HEK293 (cell line): ENCODE data around the gene BAG2.

ENCODE experiments used
- CTCF ChIA-PET: fragments of 350-600 bp; formaldehyde crosslinking; extraction: SDS; loops from one replicate; lab custom pipeline; 2021; ENCODE audit warnings: antibody characterized with exemption; lab: Yijun Ruan, JAX
- POLR2A ChIA-PET: fragments of 300-600 bp; formaldehyde crosslinking; extraction: SDS; loops from one replicate; lab custom pipeline; 2020; ENCODE audit warnings: antibody characterized with exemption, inconsistent platforms; lab: Yijun Ruan, JAX
- H3K27ac ChIP-seq: fragments of 200-500 bp; sonication (Bioruptor generic); 2 replicates; pipeline ENCODE4 v1.5.1; 2014; ENCODE audit warnings: low read depth, low read length, control low read depth, inconsistent platforms; ENCODE audit errors: extremely low read depth
- H3K36me3 ChIP-seq, 2 experiments: fragments of 200-500 bp in 1 of 2; sonication (Bioruptor generic) in 1 of 2; 1 replicate in 1 of 2; 2 replicates in 1 of 2; pipeline ENCODE4 v1.5.1; 2014 to 2017; ENCODE audit warnings: inconsistent platforms in 2 of 2, low read length in 2 of 2; ENCODE audit not compliant: control insufficient read depth in 2 of 2, insufficient read depth in 1 of 2
- H3K4me1 ChIP-seq: fragments of 200-500 bp; sonication (Bioruptor generic); 2 replicates; pipeline ENCODE4 v1.5.1; 2014; ENCODE audit warnings: mild to moderate bottlenecking, low read length, inconsistent platforms; ENCODE audit not compliant: control insufficient read depth, insufficient read depth
- H3K4me3 ChIP-seq: 2 replicates; pipeline ENCODE4 v1.5.1; 2011; ENCODE audit warnings: low read depth, mild to moderate bottlenecking, control low read depth, low read length, moderate library complexity
- H3K9me3 ChIP-seq: fragments of 200-500 bp; sonication (Bioruptor generic); 2 replicates; pipeline ENCODE4 v1.5.1; 2014; ENCODE audit warnings: low read depth, low read length, inconsistent platforms; ENCODE audit not compliant: control insufficient read depth, insufficient read depth
- HIC1 ChIP-seq: fragments of 450-650 bp; formaldehyde crosslinking; IDR thresholded peaks from 2 replicates; pipeline ENCODE4 v1.5.1; 2016; ENCODE audit warnings: missing biosample characterization, missing genetic modification characterization
- HOXC10 ChIP-seq: sonication (generic); formaldehyde crosslinking; IDR thresholded peaks from 2 replicates; pipeline ENCODE4 v1.8.1; 2023; ENCODE audit warnings: mild to moderate bottlenecking, missing genetic modification reagents
- MYNN ChIP-seq: fragments of 450-650 bp; formaldehyde crosslinking; IDR thresholded peaks from 2 replicates; pipeline ENCODE4 v1.5.1; 2016; ENCODE audit warnings: missing biosample characterization, missing genetic modification characterization, borderline replicate concordance
- PRDM6 ChIP-seq: fragments of 450-650 bp; formaldehyde crosslinking; IDR thresholded peaks from 2 replicates; pipeline ENCODE4 v1.5.1; 2017; ENCODE audit warnings: missing biosample characterization, missing genetic modification characterization
- SP3 ChIP-seq: fragments of 450-650 bp; formaldehyde crosslinking; IDR thresholded peaks from 2 replicates; pipeline ENCODE4 v1.5.1; 2016; ENCODE audit warnings: missing biosample characterization, missing genetic modification characterization
- ZBTB6 ChIP-seq: fragments of 450-650 bp; formaldehyde crosslinking; IDR thresholded peaks from 2 replicates; pipeline ENCODE4 v1.5.1; 2017; ENCODE audit warnings: missing biosample characterization, missing genetic modification characterization
- ZNF18 ChIP-seq: fragments of 450-650 bp; formaldehyde crosslinking; IDR thresholded peaks from 2 replicates; pipeline ENCODE4 v1.5.1; 2016; ENCODE audit warnings: missing biosample characterization, missing genetic modification characterization
- ZNF184 ChIP-seq: fragments of 450-650 bp; IDR thresholded peaks from 2 replicates; pipeline ENCODE4 v1.5.1; 2018; ENCODE audit warnings: missing biosample characterization, mild to moderate bottlenecking, missing genetic modification characterization
- ZNF2 ChIP-seq: fragments of 450-650 bp; formaldehyde crosslinking; IDR thresholded peaks from 2 replicates; pipeline ENCODE4 v1.5.1; 2016; ENCODE audit warnings: missing biosample characterization, missing genetic modification characterization
- ZNF37A ChIP-seq: fragments of 450-650 bp; IDR thresholded peaks from 2 replicates; pipeline ENCODE4 v1.5.1; 2018; ENCODE audit warnings: missing biosample characterization, missing genetic modification characterization
- ZNF521 ChIP-seq: fragments of 450-650 bp; formaldehyde crosslinking; IDR thresholded peaks from 2 replicates; pipeline ENCODE4 v1.5.1; 2017; ENCODE audit warnings: missing biosample characterization, mild to moderate bottlenecking, missing genetic modification characterization
- ZNF530 ChIP-seq: fragments of 450-650 bp; formaldehyde crosslinking; IDR thresholded peaks from 2 replicates; pipeline ENCODE4 v1.5.1; 2016; ENCODE audit warnings: low read depth, missing biosample characterization, missing genetic modification characterization
- ZNF549 ChIP-seq: fragments of 450-650 bp; IDR thresholded peaks from 2 replicates; pipeline ENCODE4 v1.5.1; 2018; ENCODE audit warnings: missing biosample characterization, missing genetic modification characterization, mild to moderate bottlenecking, inconsistent platforms, moderate library complexity

Gene BAG2

GRCh38 chr6:57174511-57174907, 2.4 kb downstream of the BAG2 start:
- Histone ChIP-seq H3K9me3 (no peaks in the 10 kb centered on the region), H3K4me1 (peaks cover 14% of the 10 kb centered on the region; the same call in 1 of the 2 replicates), H3K27ac (no peak overlapping the region), H3K36me3 (peaks cover 0 to 8% of the 10 kb centered on the region in 2 experiments; a peak in 1 of 3 replicates), H3K4me3 (no peak overlapping the region)
- TF ChIP-seq SP3 (tag by site-specific recombination), result no peak
- TF ChIP-seq ZNF2 (tag by site-specific recombination), result no peak
- TF ChIP-seq PRDM6 (tag by site-specific recombination), result peak; percentile 44; the same call in 1 of the 2 replicates
- ChIA-PET CTCF (interaction anchor here (0.6 kb wide), 1 partner anchor 271 kb away, joined by 3 read pairs; no protein-coding TSS in a partner anchor), POLR2A (no interaction called here)

GRCh38 chr6:57177545-57178265, 5.6 kb downstream of the BAG2 start:
- no peak overlapping the region for H3K4me3 ChIP-seq
- H3K27ac ChIP-seq, result no peak overlapping the region
- TF ChIP-seq ZNF37A (tag by site-specific recombination) (no peak), HOXC10 (CRISPR knock-in tag) (no peak), HIC1 (tag by site-specific recombination) (no peak), ZNF549 (tag by site-specific recombination) (no peak), ZNF184 (tag by site-specific recombination) (no peak), ZNF521 (tag by site-specific recombination) (no peak), ZNF530 (tag by site-specific recombination) (no peak)
- peaks cover 11% of the 10 kb centered on the region; the same call in 1 of the 2 replicates for H3K4me1 ChIP-seq
- POLR2A ChIA-PET, result interaction anchor here (0.7 kb wide), 1 partner anchor 8 kb away, joined by 3 read pairs; no protein-coding TSS in a partner anchor
- H3K9me3 ChIP-seq, result no peaks in the 10 kb centered on the region
- CTCF ChIA-PET, result interaction anchor here (0.8 to 2.0 kb wide), 3 partner anchors 25 to 223 kb away, joined by 3 to 8 read pairs (median 3); partner anchors contain the start of genes BEND6 and PRIM2
- H3K36me3 ChIP-seq, result peaks cover 16 to 28% of the 10 kb centered on the region in 2 experiments

GRCh38 chr6:57180596-57180995, 8.5 kb downstream of the BAG2 start:
- CTCF ChIA-PET, result interaction anchor here (0.7 kb wide), 1 partner anchor 121 kb away, joined by 4 read pairs; no protein-coding TSS in a partner anchor
- H3K4me3 ChIP-seq, result no peak overlapping the region
- peaks cover 8% of the 10 kb centered on the region; the same call in 1 of the 2 replicates for H3K4me1 ChIP-seq
- peaks cover 34 to 56% of the 10 kb centered on the region in 2 experiments for H3K36me3 ChIP-seq
- H3K9me3 ChIP-seq, result no peaks in the 10 kb centered on the region
- TF ChIP-seq ZBTB6 (tag by site-specific recombination) (no peak), MYNN (peak; percentile 89), ZNF18 (tag by site-specific recombination) (no peak)
- H3K27ac ChIP-seq, result no peak overlapping the region
- POLR2A ChIA-PET, result no interaction called here
